Measurements from ENCODE around the gene MAEA. TPM values are rescaled to one million over a fixed set of nuclear protein-coding genes. Genes with fewer than 3 reads are reported as not detected.

MAEA gene
- total and polyA plus RNA-seq, 2 experiments from 2014 or later = 49.8 to 99.0 TPM

- Histone ChIP-seq H3K4me1 (ENCODE audit: insufficient read depth) (no peaks in the 10 kb centered on the region), H2AFZ (no peak overlapping the region), H3K4me2 (no peak overlapping the region), H4K20me1 (replicated peaks; ENCODE audit: insufficient read depth) (no peaks in the 10 kb centered on the region; the same call in 1 of the 2 replicates), H3K27me3 (ENCODE audit: insufficient read depth) (no peaks in the 10 kb centered on the region), H3K36me3 (ENCODE audit: insufficient read depth) (no peaks in the 10 kb centered on the region), H3F3A (replicated peaks; ENCODE audit: low read depth) (no peaks in the 10 kb centered on the region), H3K9me2 (ENCODE audit: insufficient read depth) (no peaks in the 10 kb centered on the region), H3K4me3 (no peak overlapping the region), H3K79me2 (replicated peaks; ENCODE audit: insufficient read depth) (0 out of 2 replicates have a peak, but pooled peaks cover 8% of the 10 kb centered on the region), H3K27ac (ENCODE audit: low read depth) (no peak overlapping the region)
- Mint-ChIP-seq H3K4me3 (no peak overlapping the region), H3K27me3 (ENCODE audit: insufficient read depth, low read depth, poor library complexity) (peaks cover 11% of the 10 kb centered on the region), H3K36me3 (ENCODE audit: low read depth) (peaks cover 49% of the 10 kb centered on the region), H3K4me1 (no peaks in the 10 kb centered on the region), H3K27ac (no peak overlapping the region), H3K9me3 (no peaks in the 10 kb centered on the region; the same call in 2 of the 3 replicates)
- ATAC-seq = no peak
- no peak for DNase-seq (ENCODE audit: low spot score)
- TF ChIP-seq REST (IDR thresholded peaks at IDR 0.05; ENCODE audit: unreplicated experiment) (no peak), EZH2 (IDR thresholded peaks at IDR 0.05; ENCODE audit: low read depth, unreplicated experiment) (no peak), POLR2AphosphoS5 (IDR thresholded peaks at IDR 0.05; ENCODE audit: low read depth) (no peak), ZNF331 (CRISPR knock-in tag; IDR thresholded peaks at IDR 0.05; ENCODE audit: low read depth) (no peak), EZH2phosphoT487 (IDR thresholded peaks at IDR 0.05; ENCODE audit: unreplicated experiment) (no peak), CREB1 (CRISPR knock-in tag; IDR thresholded peaks at IDR 0.05; ENCODE audit: low read depth) (no peak), NANOG (IDR thresholded peaks at IDR 0.05; ENCODE audit: borderline replicate concordance) (no peak), ZNF462 (CRISPR knock-in tag; IDR thresholded peaks at IDR 0.05) (no peak), CTCF (conservative IDR thresholded peaks at IDR 0.05; ENCODE audit: low read depth in 2 of 2) (no peak), ZNF114 (CRISPR knock-in tag; IDR thresholded peaks at IDR 0.05) (no peak), ETS1 (IDR thresholded peaks at IDR 0.05) (no peak), STAT1 (IDR thresholded peaks at IDR 0.05; ENCODE audit: unreplicated experiment) (no peak), JUNB (IDR thresholded peaks at IDR 0.05; ENCODE audit: unreplicated experiment) (no peak)
Measured at GRCh38 chr4:1333256-1333655, 43.6 kb downstream of the MAEA start.
